K562 (cell line): ENCODE measurements around the gene GOLGA2. TPM values are rescaled to one million over a fixed set of nuclear protein-coding genes. Genes with fewer than 3 reads are reported as not detected.

ENCODE experiments used
- BMI1 ChIP-seq: fragments of 150-350 bp; IDR thresholded peaks from 2 replicates; pipeline ENCODE4 v1.6.1; 2014; ENCODE audit warnings: low read length
- CGGBP1 ChIP-seq: fragments of 250-450 bp; sonication (Bioruptor Pico); IDR thresholded peaks from 2 replicates; pipeline ENCODE4 v1.9.0; 2021; ENCODE audit warnings: mild to moderate bottlenecking
- CHCHD3 ChIP-seq: fragments of 250-450 bp; sonication (Bioruptor Pico); IDR thresholded peaks from 2 replicates; pipeline ENCODE4 v2.1.2; 2022; ENCODE audit warnings: mild to moderate bottlenecking
- E2F3 ChIP-seq: fragments of 250-450 bp; sonication (Bioruptor Pico); IDR thresholded peaks from 2 replicates; pipeline ENCODE4 v1.4.0; 2020; ENCODE audit warnings: mild to moderate bottlenecking
- GMEB1 ChIP-seq: fragments of 250-450 bp; sonication (Bioruptor Pico); IDR thresholded peaks from 2 replicates; pipeline ENCODE4 v1.4.0; 2020; ENCODE audit warnings: mild to moderate bottlenecking
- HDAC2 ChIP-seq: fragments of 450-650 bp; IDR thresholded peaks from 2 replicates; pipeline ENCODE4 v1.6.1; 2016; ENCODE audit warnings: mild to moderate bottlenecking
- HIVEP1 ChIP-seq: fragments of 250-450 bp; sonication (Bioruptor Pico); IDR thresholded peaks from 2 replicates; pipeline ENCODE4 v1.4.0; 2020; ENCODE audit warnings: mild to moderate bottlenecking
- HMG20A ChIP-seq: fragments of 450-650 bp; formaldehyde crosslinking; conservative IDR thresholded peaks from 2 replicates; pipeline ENCODE4 v1.4.0; 2020; ENCODE audit warnings: mild to moderate bottlenecking, mixed read lengths
- MED1 ChIP-seq: sonication (generic); formaldehyde crosslinking; IDR thresholded peaks from 2 replicates; pipeline ENCODE4 v1.8.1; 2023; ENCODE audit warnings: missing genetic modification reagents, borderline replicate concordance
- NCOA2 ChIP-seq, 2 experiments: fragments of 450-650 bp; IDR thresholded peaks; 2 replicates each; pipeline ENCODE4 v1.6.1; 2018; ENCODE audit warnings: mild to moderate bottlenecking in 2 of 2, moderate library complexity in 1 of 2; ENCODE audit not compliant: partially characterized antibody in 2 of 2
- NFE2L1 ChIP-seq: fragments of 450-650 bp; IDR thresholded peaks from 2 replicates; pipeline ENCODE4 v1.6.1; 2016; ENCODE audit warnings: missing genetic modification characterization, low read depth, mild to moderate bottlenecking, missing compliant biosample characterization, moderate library complexity, borderline replicate concordance
- RBM39 ChIP-seq: fragments of 200-400 bp; formaldehyde crosslinking; optimal IDR thresholded peaks from 2 replicates; pipeline ENCODE3; 2018; ENCODE audit warnings: low read depth, low read length
- RHOXF2B ChIP-seq: fragments of 250-450 bp; sonication (Bioruptor Pico); conservative IDR thresholded peaks from 2 replicates; pipeline ENCODE4 v1.5.1; 2021
- SRSF9 ChIP-seq: fragments of 200-400 bp; formaldehyde crosslinking; IDR thresholded peaks from 2 replicates; pipeline ENCODE4 v1.6.1; 2017; ENCODE audit warnings: low read depth, low read length, borderline replicate concordance
- STAT5B ChIP-seq: fragments of 250-450 bp; sonication (Bioruptor Pico); IDR thresholded peaks from 2 replicates; pipeline ENCODE4 v1.8.0; 2021; ENCODE audit warnings: mild to moderate bottlenecking, inconsistent platforms
- TOE1 ChIP-seq, 2 experiments: fragments of 450-650 bp in 1 of 2; sonication (generic) in 1 of 2; formaldehyde crosslinking in 1 of 2; IDR thresholded peaks; 2 replicates each; pipeline versions ENCODE4 v1.7.1 to v1.8.0; 2016 to 2022; ENCODE audit warnings: borderline replicate concordance in 2 of 2, mild to moderate bottlenecking in 2 of 2, antibody characterized with exemption in 1 of 2, inconsistent platforms in 1 of 2, low read depth in 1 of 2, missing genetic modification reagents in 1 of 2, moderate library complexity in 1 of 2
- TSHZ1 ChIP-seq: fragments of 250-450 bp; sonication (Bioruptor Pico); IDR thresholded peaks from 2 replicates; pipeline ENCODE4 v1.4.0; 2020; ENCODE audit warnings: mild to moderate bottlenecking, moderate library complexity
- ZNF133 ChIP-seq: fragments of 250-450 bp; sonication (Bioruptor Pico); IDR thresholded peaks from 2 replicates; pipeline ENCODE4 v1.4.0; 2020; ENCODE audit warnings: mild to moderate bottlenecking
- ZNF431 ChIP-seq: sonication (generic); formaldehyde crosslinking; IDR thresholded peaks from 2 replicates; pipeline ENCODE4 v1.8.0; 2022; ENCODE audit warnings: mild to moderate bottlenecking, missing genetic modification reagents
- ZNF695 ChIP-seq: fragments of 450-650 bp; formaldehyde crosslinking; IDR thresholded peaks from 2 replicates; pipeline ENCODE4 v1.4.0; 2020; ENCODE audit warnings: mild to moderate bottlenecking, moderate library complexity
- ZNF830 ChIP-seq: fragments of 250-450 bp; sonication (Bioruptor Pico); IDR thresholded peaks from 2 replicates; pipeline ENCODE4 v1.5.0; 2021; ENCODE audit warnings: mild to moderate bottlenecking
- polyA plus RNA-seq, 8 experiments: library from polyadenylated mRNA; depleted of rRNA in 4 of 8; stranded (reverse) in 5 of 8; unstranded in 3 of 8; fragments of >200 nt; fragmentation: Nextera tagmentation in 2 of 8; fragmentation: Illumina TruSeq in 1 of 8; extraction: Ambion mirVana in 2 of 8; extraction: Trizol in 1 of 8; gene quantifications; 2 replicates each; pipeline versions ENCODE4 v1.2.1 to v1.2.3, GENCODE V29; 2011 to 2014; ENCODE audit warnings: inconsistent platforms in 1 of 8, missing spikeins in 1 of 8
- total RNA-seq, 7 experiments: library from RNA; depleted of rRNA in 6 of 7; stranded (reverse); fragments of >200 nt in 6 of 7; fragmentation: Illumina TruSeq in 2 of 7; extraction: Trizol in 2 of 7; gene quantifications; 2 replicates each; pipeline versions ENCODE4 v1.2.1 to v1.2.3, GENCODE V29; 2011 to 2021; ENCODE audit warnings: low replicate concordance in 1 of 7

Gene GOLGA2
- total and polyA plus RNA-seq, 9 of the 15 experiments (the other 6 are each of a cell fraction or from before 2014, with no cell fraction given): 15.7 to 138 (median 76.0) TPM

DNA sequence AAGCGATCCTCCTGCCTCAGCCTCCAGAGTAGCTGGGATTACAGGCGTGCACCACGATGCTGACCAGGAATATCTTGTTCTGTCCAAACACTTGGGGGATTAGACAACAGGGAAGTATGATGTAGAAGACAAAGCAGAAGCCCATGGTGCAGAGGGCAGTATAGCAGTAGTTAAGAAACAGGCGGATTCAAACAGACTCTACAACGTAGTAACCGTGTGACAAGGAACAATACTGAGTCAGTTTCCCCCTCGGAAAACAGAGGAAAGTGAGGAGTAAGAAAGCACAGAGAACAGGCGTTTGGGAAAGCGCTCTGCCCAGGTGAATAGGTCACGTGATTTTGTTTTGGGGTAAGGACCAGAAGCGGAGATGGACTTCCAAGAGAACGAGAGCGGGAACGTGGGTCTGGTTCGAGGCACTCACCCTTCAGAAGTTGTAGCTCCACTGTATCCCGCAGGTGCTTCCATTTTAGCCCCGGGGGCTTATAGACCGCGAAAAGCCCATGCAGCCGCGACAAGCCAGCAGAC, 46.1 kb upstream of the GOLGA2 start (continued):
- TF ChIP-seq TOE1 (IDR thresholded peaks at IDR 0.05; ENCODE audit: borderline replicate concordance): no peak
- TF ChIP-seq TOE1 (CRISPR knock-in tag; IDR thresholded peaks at IDR 0.05; ENCODE audit: borderline replicate concordance, low read depth): no peak
- 0 out of 2 replicates have a peak, but pooled peaks have one; percentile 20 for TF ChIP-seq CGGBP1
- TF ChIP-seq MED1 (CRISPR knock-in tag): no peak
- no peak; the same call in 1 of the 2 replicates for TF ChIP-seq HMG20A
- no peak for TF ChIP-seq NCOA2 (IDR thresholded peaks at IDR 0.05; ENCODE audit: partially characterized antibody in 2 of 2)
- TF ChIP-seq RBM39: no peak
- TF ChIP-seq GMEB1 (CRISPR knock-in tag): no peak
- 0 out of 2 replicates have a peak, but pooled peaks have one; percentile 68 for TF ChIP-seq E2F3
- 0 out of 2 replicates have a peak, but pooled peaks have one; percentile 11 for TF ChIP-seq ZNF133
- TF ChIP-seq BMI1: no peak
- 0 out of 2 replicates have a peak, but pooled peaks have one; percentile 51 for TF ChIP-seq RHOXF2B (CRISPR knock-in tag)
- peak; percentile 6; the same call in 1 of the 2 replicates for TF ChIP-seq HIVEP1
- no peak for TF ChIP-seq NFE2L1 (tag)
- no peak for TF ChIP-seq SRSF9
- no peak for TF ChIP-seq HDAC2
- TF ChIP-seq ZNF695: 0 out of 2 replicates have a peak, but pooled peaks have one; percentile 73
- TF ChIP-seq STAT5B (CRISPR knock-in tag): no peak
- TF ChIP-seq ZNF830 (CRISPR knock-in tag): no peak
- 0 out of 2 replicates have a peak, but pooled peaks have one; percentile 9 for TF ChIP-seq CHCHD3 (CRISPR knock-in tag)
- 0 out of 2 replicates have a peak, but pooled peaks have one; percentile 43 for TF ChIP-seq TSHZ1
- TF ChIP-seq ZNF431 (CRISPR knock-in tag): no peak
